Adrenal gland (tissue), 5 donors: ENCODE results near the gene ZFAND6.

Experiments
- POLR2A ChIP-seq, 2 donors: fragments of 450-650 bp; IDR thresholded peaks; one replicate each; pipeline ENCODE4 v1.6.1; 2017; ENCODE audit warnings: antibody characterized with exemption in 2 of 2, mild to moderate bottlenecking in 2 of 2, moderate library complexity in 1 of 2
- TF ChIP-seq, protein P1 (sequence below), 6 experiments: fragments of 450-650 bp in 4 of 6; fragments of 200-600 bp in 2 of 6; sonication (generic) in 1 of 6; IDR thresholded peaks; 1 replicate in 5 of 6; 2 replicates in 1 of 6; pipeline versions ENCODE4 v1.5.1 to v1.8.0; 2016 to 2021; ENCODE audit warnings: antibody characterized with exemption in 6 of 6, mild to moderate bottlenecking in 2 of 6, moderate library complexity in 1 of 6
- donor health status: DM: no; HTN: no; CAD: no.

DNA sequence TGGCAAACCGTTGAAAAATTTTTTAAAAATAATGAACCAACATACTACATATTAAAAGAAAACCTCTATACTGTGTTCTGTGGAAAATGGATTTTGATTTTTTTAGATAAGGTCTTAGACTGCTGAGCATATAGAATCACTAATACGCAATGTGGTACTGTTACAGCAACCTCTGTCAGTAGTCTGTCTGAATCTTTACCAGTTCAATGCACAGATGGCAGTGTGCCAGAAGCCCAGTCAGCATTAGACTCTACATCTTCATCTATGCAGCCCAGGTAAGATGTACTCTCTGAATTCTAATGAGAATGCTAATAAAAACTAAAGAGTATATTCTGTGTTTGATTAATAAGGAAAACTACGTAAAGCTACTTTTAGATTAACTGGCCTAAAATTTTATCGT, 62.1 kb downstream of the ZFAND6 start:
- TF ChIP-seq, protein P1, sequence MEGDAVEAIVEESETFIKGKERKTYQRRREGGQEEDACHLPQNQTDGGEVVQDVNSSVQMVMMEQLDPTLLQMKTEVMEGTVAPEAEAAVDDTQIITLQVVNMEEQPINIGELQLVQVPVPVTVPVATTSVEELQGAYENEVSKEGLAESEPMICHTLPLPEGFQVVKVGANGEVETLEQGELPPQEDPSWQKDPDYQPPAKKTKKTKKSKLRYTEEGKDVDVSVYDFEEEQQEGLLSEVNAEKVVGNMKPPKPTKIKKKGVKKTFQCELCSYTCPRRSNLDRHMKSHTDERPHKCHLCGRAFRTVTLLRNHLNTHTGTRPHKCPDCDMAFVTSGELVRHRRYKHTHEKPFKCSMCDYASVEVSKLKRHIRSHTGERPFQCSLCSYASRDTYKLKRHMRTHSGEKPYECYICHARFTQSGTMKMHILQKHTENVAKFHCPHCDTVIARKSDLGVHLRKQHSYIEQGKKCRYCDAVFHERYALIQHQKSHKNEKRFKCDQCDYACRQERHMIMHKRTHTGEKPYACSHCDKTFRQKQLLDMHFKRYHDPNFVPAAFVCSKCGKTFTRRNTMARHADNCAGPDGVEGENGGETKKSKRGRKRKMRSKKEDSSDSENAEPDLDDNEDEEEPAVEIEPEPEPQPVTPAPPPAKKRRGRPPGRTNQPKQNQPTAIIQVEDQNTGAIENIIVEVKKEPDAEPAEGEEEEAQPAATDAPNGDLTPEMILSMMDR (IDR thresholded peaks at IDR 0.05), result no peak
- no peak for TF ChIP-seq POLR2A (IDR thresholded peaks at IDR 0.05)
